Measurements from ENCODE around the gene KDM5B.
"Not testable (repeated sequence)": the region's sequence is repeated elsewhere in the genome, so short reads cannot be mapped to it uniquely, and the experiment has no call there.

Gene KDM5B

GRCh38 chr1:202807926-202808757, at the start of gene KDM5B:
Gene KDM5B (minus strand): TSS chr1:202808421. CDS start chr1:202808305, 116 bp downstream.
- DNase-seq: peak; percentile 73 to 75

GRCh38 chr1:202857136-202857610, 49.0 kb upstream of the KDM5B start:
- DNase-seq: no peak

- no peak for DNase-seq
Observed at GRCh38 chr1:202856014-202856413, 47.8 kb upstream of the KDM5B start.

GRCh38 chr1:202854787-202855186, 46.6 kb upstream of the KDM5B start:
- no peak for DNase-seq

GRCh38 chr1:202852163-202852904, 44.1 kb upstream of the KDM5B start:
- DNase-seq: peak; percentile 46 to 50

- DNase-seq: no peak
Observed at GRCh38 chr1:202850593-202851362, 42.6 kb upstream of the KDM5B start.

GRCh38 chr1:202848191-202848542, 39.9 kb upstream of the KDM5B start:
- DNase-seq: no peak

- DNase-seq: no peak
Observed at GRCh38 chr1:202844935-202845334, 36.7 kb upstream of the KDM5B start.

GRCh38 chr1:202844259-202844658, 36.0 kb upstream of the KDM5B start:
- DNase-seq: no peak

- DNase-seq: no peak
Observed at GRCh38 chr1:202843081-202843480, 34.9 kb upstream of the KDM5B start.

GRCh38 chr1:202837746-202838262, 29.6 kb upstream of the KDM5B start:
- no peak for DNase-seq

- no peak for DNase-seq
Observed at GRCh38 chr1:202836623-202837403, 28.6 kb upstream of the KDM5B start.

GRCh38 chr1:202835548-202836072, 27.4 kb upstream of the KDM5B start:
- DNase-seq: peak in 1 of 2 donors; percentile 4

- peak in 1 of 2 donors; percentile 30 for DNase-seq
Observed at GRCh38 chr1:202834771-202835547, 26.7 kb upstream of the KDM5B start.

- no peak for DNase-seq
Observed at GRCh38 chr1:202831906-202832305, 23.7 kb upstream of the KDM5B start.

- DNase-seq: not testable (repeated sequence)
Observed at GRCh38 chr1:202829223-202829622, 21.0 kb upstream of the KDM5B start.

- DNase-seq: no peak
Observed at GRCh38 chr1:202825748-202826147, 17.5 kb upstream of the KDM5B start.

GRCh38 chr1:202821467-202821866, 13.2 kb upstream of the KDM5B start:
- no peak for DNase-seq

- no peak for DNase-seq
Observed at GRCh38 chr1:202818819-202819218, 10.6 kb upstream of the KDM5B start.

- DNase-seq: no peak
Observed at GRCh38 chr1:202815120-202815519, 6.9 kb upstream of the KDM5B start.

Data from stimulated activated CD4-positive, alpha-beta T cell treated with anti-CD3 and anti-CD28 coated beads, Interleukin-2, amount 100 ng/mL, for 24 hours (primary cell).